ENCODE data around the gene ZNF365. TPM values are rescaled to one million over a fixed set of nuclear protein-coding genes. Genes with fewer than 3 reads are reported as not detected.

The ZNF365 gene
- total RNA-seq, 1 experiment from 2014 or later: 0.59 TPM

GRCh38 chr10:62336404-62336803 is 37.8 kb upstream of the ZNF365 start (continued):
- TF ChIP-seq PRDM15 (CRISPR knock-in tag; IDR thresholded peaks at IDR 0.05) (no peak), FOXJ3 (CRISPR knock-in tag; IDR thresholded peaks at IDR 0.05; ENCODE audit: borderline replicate concordance) (no peak), GABPB1 (CRISPR knock-in tag; IDR thresholded peaks at IDR 0.05) (no peak), ZNF512 (CRISPR knock-in tag; IDR thresholded peaks at IDR 0.05; ENCODE audit: borderline replicate concordance) (no peak)

GRCh38 chr10:62341419-62341818 is 32.8 kb upstream of the ZNF365 start:
- ATAC-seq (no peak), DNase-seq (ENCODE audit: low spot score) (no peak)
- Mint-ChIP-seq H3K4me3 (no peak overlapping the region), H3K27ac (no peak overlapping the region), H3K27me3 (ENCODE audit: low read depth) (peaks cover 7% of the 10 kb centered on the region; the same call in 1 of the 2 replicates), H3K4me1 (no peaks in the 10 kb centered on the region), H3K36me3 (peaks cover 70% of the 10 kb centered on the region), H3K9me3 (peaks cover 82% of the 10 kb centered on the region)
- CTCF ChIA-PET: no interaction called here
- TF ChIP-seq EMX1 (CRISPR knock-in tag; IDR thresholded peaks at IDR 0.05) (no peak), ZMAT4 (CRISPR knock-in tag; IDR thresholded peaks at IDR 0.05) (no peak), ERG (CRISPR knock-in tag; IDR thresholded peaks at IDR 0.05) (no peak), TP53 (CRISPR knock-in tag; IDR thresholded peaks at IDR 0.05) (no peak), ELF4 (CRISPR knock-in tag; IDR thresholded peaks at IDR 0.05; ENCODE audit: low read depth) (no peak)
- POLR2A ChIA-PET: no interaction called here

- peaks cover 68% of the 10 kb centered on the region for H3K36me3 Mint-ChIP-seq
- peaks cover 7% of the 10 kb centered on the region; the same call in 1 of the 2 replicates for H3K27me3 Mint-ChIP-seq (ENCODE audit: low read depth)
- TF ChIP-seq EMX1 (CRISPR knock-in tag; IDR thresholded peaks at IDR 0.05): no peak
- no peak for TF ChIP-seq RELA (CRISPR knock-in tag; IDR thresholded peaks at IDR 0.05; ENCODE audit: borderline replicate concordance)
- TF ChIP-seq PRRX2 (CRISPR knock-in tag; IDR thresholded peaks at IDR 0.05): no peak
- no peak for TF ChIP-seq ZBTB43 (CRISPR knock-in tag; IDR thresholded peaks at IDR 0.05)
- no peak for TF ChIP-seq ZNF232 (CRISPR knock-in tag; IDR thresholded peaks at IDR 0.05)
- no peak for TF ChIP-seq NFE2L1 (CRISPR knock-in tag; IDR thresholded peaks at IDR 0.05)
- H3K4me3 Mint-ChIP-seq: no peak overlapping the region
- POLR2A ChIA-PET: no interaction called here
- DNase-seq (ENCODE audit: low spot score) (no peak), ATAC-seq (no peak)
- CTCF ChIA-PET: no interaction called here
- H3K27ac Mint-ChIP-seq: no peak overlapping the region
- peaks cover 86% of the 10 kb centered on the region for H3K9me3 Mint-ChIP-seq
- H3K4me1 Mint-ChIP-seq: no peaks in the 10 kb centered on the region
These were observed 31.2 kb upstream of the ZNF365 start for GRCh38 chr10:62343000-62343399.

All from WTC11 (cell line).